Measurements from ENCODE around the gene NAALADL1.
A peak's percentile ranks its signal among the peaks of the same experiment; 100 is the strongest.
"Not testable (repeated sequence)": the region's sequence is repeated elsewhere in the genome, so short reads cannot be mapped to it uniquely, and the experiment has no call there.

NAALADL1 gene

DNA sequence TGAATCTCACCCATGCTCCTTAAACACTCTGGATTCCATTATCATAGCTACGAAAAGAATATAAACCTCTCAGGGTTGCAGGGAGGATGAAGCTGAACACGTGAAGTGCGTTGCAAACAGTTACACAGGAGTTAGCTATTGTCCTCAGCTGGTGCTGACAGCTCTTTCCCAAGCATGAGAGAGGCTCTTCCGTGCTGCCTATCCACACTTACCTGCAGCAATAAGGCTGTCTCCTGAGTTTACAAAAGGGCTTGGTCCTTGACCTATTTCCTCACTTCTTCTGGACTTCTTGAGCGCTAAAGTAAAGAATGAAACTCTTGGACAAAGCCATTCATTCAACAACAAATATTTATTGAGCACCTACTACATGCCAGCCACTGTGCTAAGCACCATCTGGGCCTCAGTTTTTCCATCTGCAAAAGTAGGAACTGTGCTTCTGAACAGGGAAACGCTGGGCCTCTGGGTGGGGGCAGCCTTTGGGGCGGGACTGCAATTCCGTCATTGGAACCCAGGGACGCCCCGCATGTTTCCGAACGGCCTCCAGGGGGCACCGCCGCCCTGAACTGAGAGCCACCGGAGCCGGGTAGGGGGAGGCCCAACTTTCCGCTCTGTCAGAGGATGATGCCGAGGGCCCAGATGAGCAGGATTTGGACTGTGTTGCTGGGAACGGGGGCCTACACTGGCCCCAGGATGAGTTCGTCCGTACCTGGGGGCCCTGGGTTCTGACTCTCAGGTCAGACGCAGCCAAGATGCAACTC, 45.0 kb downstream of the NAALADL1 start:
- peak; percentile 84 for DNase-seq (ENCODE audit: low read depth)

GRCh38 chr11:65008873-65009272, 49.5 kb downstream of the NAALADL1 start:
- DNase-seq (ENCODE audit: low read depth), result no peak

GRCh38 chr11:65008016-65008415, 50.3 kb downstream of the NAALADL1 start:
- DNase-seq (ENCODE audit: low read depth), result no peak

DNA sequence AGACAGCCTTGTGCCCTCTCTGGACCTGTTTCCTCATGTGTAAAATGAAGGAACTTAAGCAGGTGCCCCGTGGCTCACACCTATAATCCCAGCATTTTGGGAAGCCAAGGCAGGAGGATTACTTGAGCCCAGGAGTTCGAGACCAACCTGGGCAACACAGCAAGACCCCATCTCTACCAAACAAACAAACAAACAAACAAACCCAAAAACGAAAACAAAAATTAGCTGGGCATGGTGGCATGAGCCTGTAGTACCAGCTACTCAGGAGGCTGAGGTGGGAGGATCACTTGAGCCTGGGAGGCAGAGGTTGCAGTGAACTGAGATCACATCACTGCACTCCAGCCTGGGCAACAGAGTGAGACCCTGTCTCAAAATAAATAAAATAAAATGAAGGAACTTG, 54.4 kb downstream of the NAALADL1 start:
- DNase-seq (ENCODE audit: low read depth), result not testable (repeated sequence)

DNA sequence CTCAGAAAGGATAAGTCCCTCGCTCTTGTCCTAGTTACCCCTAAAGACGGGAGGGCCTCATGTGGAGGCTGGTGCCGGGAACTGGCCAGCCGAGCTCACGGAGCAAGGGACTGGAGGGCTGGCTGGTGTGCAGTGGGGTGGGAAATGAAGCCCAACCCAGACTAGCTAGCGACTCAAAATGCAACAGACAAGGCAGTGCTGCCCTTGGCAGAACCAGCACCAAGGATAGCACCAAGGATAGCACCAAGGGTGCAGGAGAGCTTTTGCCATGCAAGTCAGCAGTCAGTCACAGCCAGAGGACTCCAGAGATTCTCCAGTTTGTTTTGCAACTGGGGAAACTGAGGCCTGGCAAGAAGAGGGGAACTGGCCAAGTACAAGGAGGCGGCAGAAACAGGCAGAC, 55.1 kb downstream of the NAALADL1 start:
- DNase-seq (ENCODE audit: low read depth), result no peak

DNA sequence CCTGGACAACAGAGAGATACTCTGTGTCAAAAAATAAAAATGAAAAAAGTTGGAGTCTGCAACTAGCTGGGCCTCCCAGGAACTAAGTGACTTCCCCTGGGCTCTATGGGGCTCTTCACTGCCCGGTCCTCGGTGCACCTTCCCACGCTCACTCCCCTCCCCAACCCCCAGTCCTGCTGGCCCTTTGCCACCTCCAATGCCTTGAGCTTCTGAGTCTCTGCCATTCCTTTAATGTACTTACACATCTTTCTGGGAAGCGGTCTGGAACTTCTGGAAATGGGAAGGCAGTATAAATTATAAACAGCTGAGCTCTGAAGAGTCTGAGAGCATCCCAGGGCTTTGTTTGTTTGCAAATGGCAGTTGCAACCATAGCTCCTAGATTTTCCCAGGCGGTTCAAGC, 55.6 kb downstream of the NAALADL1 start:
- DNase-seq (ENCODE audit: low read depth), result no peak

DNA sequence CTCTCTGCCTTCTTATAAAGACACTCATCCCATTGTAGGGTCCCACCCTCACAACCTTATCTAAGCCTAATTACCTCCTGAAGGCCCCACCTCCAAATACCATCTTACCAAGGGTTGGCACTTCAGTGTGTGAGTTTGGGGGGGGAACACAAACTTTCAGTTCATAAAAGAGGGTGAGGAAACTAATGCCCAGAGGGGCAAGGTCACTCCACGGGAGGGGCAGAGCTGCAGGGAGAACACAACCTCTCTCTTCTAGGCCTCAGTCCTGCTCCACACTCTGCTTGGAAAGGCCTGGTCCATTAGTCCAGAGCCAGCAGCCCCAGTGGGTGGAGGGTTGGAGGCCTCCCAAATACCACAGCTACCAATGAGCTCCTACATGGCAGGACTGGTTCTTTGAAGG, 58.9 kb downstream of the NAALADL1 start:
- no peak for DNase-seq (ENCODE audit: low read depth)

DNA sequence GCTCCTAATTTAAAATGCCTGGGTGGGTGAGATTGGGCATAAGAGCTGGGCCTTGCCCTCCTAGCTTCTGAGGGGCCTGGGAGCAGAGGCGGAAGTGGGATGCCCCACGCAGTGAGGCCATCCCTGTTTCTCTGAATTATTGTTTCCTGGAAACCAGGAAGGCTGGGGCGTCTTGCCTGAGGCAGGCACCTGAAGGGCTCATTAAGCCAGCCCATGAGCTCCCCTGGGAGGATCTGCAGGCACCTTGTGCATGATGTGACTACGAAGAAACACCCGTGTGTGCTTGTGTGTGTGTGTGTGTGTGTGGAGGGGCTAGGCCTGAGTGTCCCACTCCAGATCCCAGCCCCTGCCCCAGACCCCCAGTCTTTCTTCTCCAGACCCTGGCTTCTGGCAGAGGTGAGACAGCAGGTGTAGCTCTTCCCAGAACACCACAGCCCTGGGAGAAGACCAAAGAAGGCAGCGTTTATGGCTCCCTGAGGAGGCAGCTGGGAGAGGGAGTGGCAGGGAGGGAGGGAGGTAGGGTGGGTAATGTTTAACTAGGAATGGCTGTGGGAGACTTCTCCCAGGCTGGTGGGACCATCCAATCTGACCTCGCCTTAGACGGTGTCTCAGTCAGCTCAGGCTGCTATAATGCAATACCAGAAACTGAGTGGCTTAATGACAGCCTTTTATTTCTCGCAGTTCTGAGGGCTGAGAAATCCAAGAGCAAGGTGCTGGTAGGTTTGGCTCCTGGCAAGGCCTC, 59.5 kb downstream of the NAALADL1 start:
- no peak for DNase-seq (ENCODE audit: low read depth)

DNA sequence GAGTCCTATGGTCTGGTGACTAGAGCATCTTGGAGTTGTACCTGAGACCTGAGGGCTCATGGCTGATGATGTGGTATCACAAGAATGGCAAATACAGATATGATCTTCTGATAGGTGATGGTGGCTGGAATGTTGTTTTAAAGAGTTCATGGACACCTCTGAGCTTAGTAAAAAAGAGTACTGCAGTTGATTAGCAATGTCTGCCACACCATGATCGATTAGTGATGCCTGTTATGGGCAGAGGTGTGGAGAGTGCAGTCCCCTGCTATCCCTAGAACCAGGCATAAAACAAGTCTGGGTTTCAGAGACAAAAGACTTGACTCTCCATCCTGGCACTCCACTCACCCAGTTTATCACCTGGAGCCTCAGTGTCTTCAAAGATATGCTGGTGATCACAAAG, 60.2 kb downstream of the NAALADL1 start:
- no peak for DNase-seq (ENCODE audit: low read depth)

DNA sequence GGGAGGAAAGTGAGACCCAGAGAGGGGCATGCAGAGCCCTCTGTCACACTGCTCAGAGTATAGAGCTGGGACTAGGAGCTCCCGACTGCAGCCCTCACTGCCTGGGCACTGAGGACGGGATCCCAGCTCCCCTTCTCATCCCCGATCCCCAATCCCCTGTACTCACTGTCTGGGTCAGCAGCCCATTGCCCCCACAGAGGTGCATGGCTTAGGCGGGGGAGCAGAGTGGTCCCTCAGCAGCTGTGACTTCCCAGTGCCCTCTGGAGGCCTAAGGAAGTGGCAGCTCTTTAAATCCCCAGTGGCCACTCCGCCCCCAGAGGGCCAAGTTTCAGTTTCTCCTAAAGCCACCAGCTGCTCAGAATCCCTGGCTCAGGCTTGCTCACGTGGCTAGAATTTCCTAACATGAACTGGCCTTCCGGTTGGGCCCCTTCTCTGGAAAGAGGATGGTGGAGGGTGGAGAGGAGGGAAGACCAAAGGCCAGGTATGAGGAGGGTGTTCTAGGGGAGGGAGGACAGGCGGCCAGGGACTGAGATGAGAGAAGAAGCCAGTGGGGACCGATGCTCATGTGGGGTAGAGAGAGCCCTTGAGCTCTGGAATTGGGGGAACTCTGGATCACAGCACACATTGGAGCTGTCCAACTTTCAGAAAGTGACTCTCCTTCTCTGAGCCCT, 61.5 kb downstream of the NAALADL1 start, which contains the start of gene BATF2:
BATF2 (minus strand) TSS at position 262 of the 671 bp plus-strand sequence; CDS start at position 205, 57 bp downstream.
- DNase-seq (ENCODE audit: low read depth), result no peak

GRCh38 chr11:64996327-64996709, 62.0 kb downstream of the NAALADL1 start:
- DNase-seq (ENCODE audit: low read depth), result no peak
